NCI-H526 (cell line): Measurements from ENCODE around the gene SMAD3.

Experiments used
- DNase-seq, 2 experiments: peaks; one replicate each; lab custom pipeline; 2025; lab: John Stamatoyannopoulos, UW

SMAD3 gene

GRCh38 chr15:67196672-67197363 is 131.4 kb downstream of the SMAD3 start:
- no peak for DNase-seq

- DNase-seq, result no peak
Observed at GRCh38 chr15:67197364-67197695, 131.9 kb downstream of the SMAD3 start.

GRCh38 chr15:67198157-67198754 is 132.9 kb downstream of the SMAD3 start:
- DNase-seq, result no peak

GRCh38 chr15:67199391-67199790 is 134.0 kb downstream of the SMAD3 start:
- no peak for DNase-seq

GRCh38 chr15:67199881-67200763 is 134.7 kb downstream of the SMAD3 start:
- no peak for DNase-seq

GRCh38 chr15:67201136-67201535 is 135.7 kb downstream of the SMAD3 start:
- no peak for DNase-seq

- no peak for DNase-seq
Observed at GRCh38 chr15:67202091-67202490, 136.7 kb downstream of the SMAD3 start.

GRCh38 chr15:67202991-67203390 is 137.6 kb downstream of the SMAD3 start:
- DNase-seq, result no peak

- no peak for DNase-seq
Observed at GRCh38 chr15:67207555-67208207, 142.3 kb downstream of the SMAD3 start.

GRCh38 chr15:67208396-67208795 is 143.0 kb downstream of the SMAD3 start:
- no peak for DNase-seq

- no peak for DNase-seq
Observed at GRCh38 chr15:67210555-67211168, 145.3 kb downstream of the SMAD3 start.

GRCh38 chr15:67212684-67213367 is 147.4 kb downstream of the SMAD3 start:
- DNase-seq, result no peak

GRCh38 chr15:67215102-67215501 is 149.7 kb downstream of the SMAD3 start:
- DNase-seq, result no peak

- no peak for DNase-seq
Observed at GRCh38 chr15:67216859-67217258, 151.5 kb downstream of the SMAD3 start.

GRCh38 chr15:67218428-67218827 is 153.0 kb downstream of the SMAD3 start:
- DNase-seq, result no peak

- no peak for DNase-seq
Observed at GRCh38 chr15:67219288-67219687, 153.9 kb downstream of the SMAD3 start.

GRCh38 chr15:67224889-67225288 is 159.5 kb downstream of the SMAD3 start:
- no peak for DNase-seq

GRCh38 chr15:67225336-67225735 is 159.9 kb downstream of the SMAD3 start:
- DNase-seq, result no peak

- no peak for DNase-seq
Observed at GRCh38 chr15:67227431-67227830, 162.0 kb downstream of the SMAD3 start.

GRCh38 chr15:67227846-67228245 is 162.4 kb downstream of the SMAD3 start:
- DNase-seq, result no peak

GRCh38 chr15:67228286-67228685 is 162.9 kb downstream of the SMAD3 start:
- DNase-seq, result no peak
